LNCAP (cell line): ENCODE data around the gene COL5A1.

ENCODE experiments used
- TF ChIP-seq, protein P1 (sequence below): fragments of 450-650 bp; IDR thresholded peaks from 2 replicates; pipeline ENCODE4 v1.5.1; 2017; ENCODE audit warnings: mild to moderate bottlenecking

The COL5A1 gene

DNA sequence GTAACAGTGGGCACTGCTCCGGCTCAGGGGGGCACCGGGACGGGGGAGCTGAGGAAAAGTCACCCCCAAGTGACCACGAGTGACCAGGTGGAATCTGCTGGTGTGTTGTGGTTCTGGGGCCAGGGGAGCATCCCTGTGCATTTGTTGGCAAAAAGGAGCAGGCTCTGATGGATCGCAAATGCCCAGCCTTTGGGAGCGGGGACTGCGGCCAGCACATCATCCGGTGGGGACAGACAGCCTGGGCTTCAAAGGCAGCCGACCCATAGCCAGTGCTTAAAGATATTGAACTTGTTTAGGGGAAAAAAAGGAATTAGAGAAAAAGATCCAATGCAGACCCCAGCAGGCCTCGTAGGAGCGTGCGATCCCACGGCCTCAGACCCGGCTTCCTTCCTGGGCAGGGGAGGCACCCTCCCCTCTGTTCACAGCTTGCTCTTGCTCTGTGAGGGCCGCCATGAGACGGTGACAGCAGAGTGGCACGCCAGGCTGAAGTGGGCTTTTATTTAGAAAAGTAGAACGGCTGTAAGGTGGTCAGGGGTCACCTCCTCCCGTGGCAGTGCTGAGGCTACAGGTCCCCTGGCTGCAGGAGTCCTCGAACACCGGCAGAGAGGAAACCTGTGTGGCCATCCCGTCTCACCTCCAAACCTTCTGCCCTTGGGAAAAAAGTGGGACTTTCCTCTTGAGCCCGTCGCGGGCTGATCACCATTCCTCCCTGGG lies 41.2 kb downstream of the COL5A1 start:
- TF ChIP-seq, protein P1, sequence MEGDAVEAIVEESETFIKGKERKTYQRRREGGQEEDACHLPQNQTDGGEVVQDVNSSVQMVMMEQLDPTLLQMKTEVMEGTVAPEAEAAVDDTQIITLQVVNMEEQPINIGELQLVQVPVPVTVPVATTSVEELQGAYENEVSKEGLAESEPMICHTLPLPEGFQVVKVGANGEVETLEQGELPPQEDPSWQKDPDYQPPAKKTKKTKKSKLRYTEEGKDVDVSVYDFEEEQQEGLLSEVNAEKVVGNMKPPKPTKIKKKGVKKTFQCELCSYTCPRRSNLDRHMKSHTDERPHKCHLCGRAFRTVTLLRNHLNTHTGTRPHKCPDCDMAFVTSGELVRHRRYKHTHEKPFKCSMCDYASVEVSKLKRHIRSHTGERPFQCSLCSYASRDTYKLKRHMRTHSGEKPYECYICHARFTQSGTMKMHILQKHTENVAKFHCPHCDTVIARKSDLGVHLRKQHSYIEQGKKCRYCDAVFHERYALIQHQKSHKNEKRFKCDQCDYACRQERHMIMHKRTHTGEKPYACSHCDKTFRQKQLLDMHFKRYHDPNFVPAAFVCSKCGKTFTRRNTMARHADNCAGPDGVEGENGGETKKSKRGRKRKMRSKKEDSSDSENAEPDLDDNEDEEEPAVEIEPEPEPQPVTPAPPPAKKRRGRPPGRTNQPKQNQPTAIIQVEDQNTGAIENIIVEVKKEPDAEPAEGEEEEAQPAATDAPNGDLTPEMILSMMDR, result no peak

DNA sequence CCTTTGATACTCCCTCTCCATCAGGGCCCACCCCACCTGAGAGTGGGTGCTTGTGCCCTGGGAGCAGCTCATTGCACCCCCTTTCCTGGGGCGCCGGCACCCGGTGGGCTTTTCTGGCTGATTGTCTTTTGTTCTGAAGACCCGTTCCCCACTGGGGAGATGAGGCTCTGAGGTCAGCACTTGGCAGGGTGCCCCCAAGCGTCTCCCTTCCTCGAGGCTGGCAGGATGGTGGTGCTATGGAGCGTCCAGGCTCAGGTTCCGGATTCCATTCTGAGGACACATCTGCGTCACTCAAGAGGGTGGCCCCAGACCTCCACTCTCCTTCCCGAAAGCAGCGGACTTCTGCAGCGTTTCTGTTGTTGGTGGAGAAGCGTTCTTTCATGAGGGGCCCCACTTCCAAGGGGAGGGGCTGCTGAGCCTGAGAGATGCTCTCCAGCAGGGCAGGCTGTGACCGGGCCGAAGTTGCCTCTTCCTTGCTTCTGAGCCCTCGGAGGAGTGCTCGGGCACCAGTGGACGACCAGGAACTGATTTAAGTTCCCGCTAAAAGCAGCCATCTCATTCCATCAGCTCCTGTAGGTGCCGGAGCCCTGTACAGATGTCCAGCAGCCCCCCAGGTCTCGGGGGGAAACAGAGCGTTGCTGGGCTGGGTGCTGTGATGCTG lies 42.2 kb downstream of the COL5A1 start:
- TF ChIP-seq, protein P1, result no peak

DNA sequence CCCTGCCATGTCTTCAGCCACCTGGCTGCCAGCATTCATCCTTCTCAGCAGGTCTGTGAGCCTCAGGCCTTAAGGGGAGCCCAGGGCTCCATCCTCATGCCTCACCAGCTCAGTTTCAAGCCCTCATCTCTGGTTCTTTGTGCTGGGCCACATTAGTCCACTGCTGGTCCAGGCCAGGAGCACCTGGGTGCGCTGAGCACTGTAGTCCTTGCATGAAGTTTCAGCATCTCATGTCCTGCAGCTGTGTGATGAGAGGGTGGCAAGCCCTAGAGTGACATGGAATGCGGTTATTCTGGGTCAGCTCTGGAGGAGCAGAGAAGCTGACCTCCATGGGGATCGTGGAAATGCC lies 42.7 kb downstream of the COL5A1 start:
- TF ChIP-seq, protein P1, result no peak

DNA sequence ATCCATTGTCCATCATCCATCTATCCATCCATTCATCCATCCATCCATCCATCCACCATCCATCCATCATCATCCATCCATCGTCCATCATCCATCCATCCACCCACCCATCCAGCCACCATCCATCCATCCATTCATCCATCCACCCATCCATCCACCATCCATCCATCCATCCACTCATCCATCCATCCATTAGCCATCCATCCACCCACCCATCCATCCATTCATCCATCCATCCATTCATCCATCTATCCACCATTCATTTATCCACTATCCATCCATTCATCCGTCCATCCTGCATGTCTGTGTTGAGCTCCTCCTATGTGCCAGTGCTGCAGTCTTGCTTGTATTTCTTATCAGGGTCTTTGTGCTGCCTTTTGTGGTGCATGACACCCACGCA lies 44.2 kb downstream of the COL5A1 start:
- TF ChIP-seq, protein P1, result no peak

DNA sequence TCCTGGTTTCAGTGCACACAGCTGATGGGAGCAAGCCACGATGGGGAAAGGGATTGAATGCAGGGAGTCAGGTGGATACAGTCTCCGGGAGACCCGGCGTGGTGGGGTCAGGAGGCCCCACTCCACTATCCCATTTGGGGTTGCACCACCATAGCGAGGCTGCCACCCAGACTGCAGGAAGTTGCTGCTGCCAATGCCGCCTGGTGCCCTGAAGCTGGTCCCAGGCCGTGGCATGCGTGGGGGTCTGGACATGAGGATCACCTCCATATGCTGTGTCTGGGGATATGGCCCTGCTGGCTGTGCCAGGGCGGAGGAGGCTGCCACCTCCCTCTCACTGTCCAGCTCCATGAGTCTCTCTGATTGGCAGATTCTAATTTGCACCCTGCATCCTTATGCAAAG lies 45.3 kb downstream of the COL5A1 start:
- TF ChIP-seq, protein P1, result no peak

DNA sequence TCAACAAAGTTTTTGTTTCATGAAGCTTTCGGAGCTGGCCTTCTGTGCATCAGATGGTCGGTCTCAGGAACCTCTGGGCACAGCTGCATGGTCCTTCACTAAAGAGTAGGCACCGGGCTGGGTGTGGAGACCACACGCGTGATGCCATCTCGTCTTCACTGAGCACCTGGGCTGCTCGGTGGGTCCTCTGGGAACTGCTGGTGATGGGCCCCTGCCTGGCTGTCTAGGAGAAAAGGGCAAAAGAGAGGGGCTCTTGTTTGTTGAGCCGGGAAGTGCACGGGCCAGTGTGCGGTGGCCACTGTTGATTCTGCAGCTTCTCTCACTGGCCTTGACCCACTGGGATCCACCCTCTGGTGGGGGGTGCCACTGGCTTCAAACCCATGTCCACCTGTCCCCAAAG lies 46.0 kb downstream of the COL5A1 start:
- TF ChIP-seq, protein P1, result no peak

DNA sequence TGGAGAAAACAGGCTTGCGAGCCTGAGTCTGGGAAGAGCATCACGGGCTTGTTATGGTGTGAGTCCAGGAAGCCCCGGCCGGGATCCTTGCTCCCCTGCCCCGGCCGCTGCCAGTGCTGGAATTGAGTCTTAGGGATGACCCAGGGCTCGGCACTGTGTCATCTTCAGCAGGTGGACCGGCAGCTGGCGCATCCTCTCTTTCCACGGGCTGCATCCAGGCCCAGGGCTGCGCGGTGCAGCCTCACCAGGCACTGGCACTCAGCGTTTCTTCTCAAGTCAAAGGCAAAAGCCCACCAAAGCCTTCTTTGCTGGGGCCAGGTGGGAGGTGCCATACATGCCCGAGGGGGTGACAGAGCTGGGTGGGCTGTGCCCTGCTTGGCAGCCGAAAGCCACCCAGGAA lies 46.6 kb downstream of the COL5A1 start:
- TF ChIP-seq, protein P1, result no peak
